Measurements from ENCODE around the gene CRACDL.

- TF ChIP-seq POLR2A (IDR thresholded peaks at IDR 0.05; ENCODE audit: low read depth, low read length) (no peak), POU2F2 (IDR thresholded peaks at IDR 0.05; ENCODE audit: low read depth, low read length) (no peak), TAF1 (IDR thresholded peaks at IDR 0.05; ENCODE audit: low read depth, low read length) (no peak), POLR2AphosphoS5 (IDR thresholded peaks at IDR 0.05; ENCODE audit: low read depth, low read length) (no peak), PAX5 (IDR thresholded peaks at IDR 0.05; ENCODE audit: insufficient read depth, low read length, severe bottlenecking) (no peak), SPI1 (IDR thresholded peaks at IDR 0.05; ENCODE audit: low read depth, low read length) (no peak)
These were observed 120.2 kb downstream of the CRACDL start for GRCh38 chr2:98815795-98816194.
